LNCaP clone FGC (cell line): ENCODE measurements around the gene TRIM2.

Experiments used
- DNase-seq: peaks from one replicate; pipeline ENCODE4 v3.0.0-alpha.2; 2011; ENCODE audit warnings: low read depth
- H3K4me3 ChIP-seq: 2 replicates; pipeline ENCODE4 v1.5.1; 2011; ENCODE audit warnings: mild to moderate bottlenecking, low read depth, low read length, control low read depth
- CTCF ChIP-seq: IDR thresholded peaks from 2 replicates; pipeline ENCODE4 v1.5.1; 2012; ENCODE audit warnings: mild to moderate bottlenecking; ENCODE audit not compliant: control insufficient read depth, insufficient read depth; ENCODE audit errors: extremely low read depth

Gene TRIM2

DNA sequence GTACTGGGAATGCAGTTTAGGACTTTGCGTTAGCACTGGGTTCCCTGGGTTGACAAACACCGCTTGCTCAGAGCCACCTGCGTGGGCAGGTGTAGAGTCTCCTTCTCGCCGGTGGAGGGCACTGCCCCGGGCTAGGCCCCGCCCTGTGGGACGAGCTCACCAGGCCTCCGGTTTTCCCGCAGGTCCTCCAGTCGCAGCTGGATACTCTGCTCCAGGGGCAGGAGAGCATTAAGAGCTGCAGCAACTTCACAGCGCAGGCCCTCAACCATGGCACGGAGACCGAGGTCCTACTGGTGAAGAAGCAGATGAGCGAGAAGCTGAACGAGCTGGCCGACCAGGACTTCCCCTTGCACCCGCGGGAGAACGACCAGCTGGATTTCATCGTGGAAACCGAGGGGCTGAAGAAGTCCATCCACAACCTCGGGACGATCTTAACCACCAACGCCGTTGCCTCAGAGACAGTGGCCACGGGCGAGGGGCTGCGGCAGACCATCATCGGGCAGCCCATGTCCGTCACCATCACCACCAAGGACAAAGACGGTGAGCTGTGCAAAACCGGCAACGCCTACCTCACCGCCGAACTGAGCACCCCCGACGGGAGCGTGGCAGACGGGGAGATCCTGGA, 91.0 kb downstream of the TRIM2 start:
- TF ChIP-seq CTCF = no peak
- no peak overlapping the region for H3K4me3 ChIP-seq
- no peak for DNase-seq

DNA sequence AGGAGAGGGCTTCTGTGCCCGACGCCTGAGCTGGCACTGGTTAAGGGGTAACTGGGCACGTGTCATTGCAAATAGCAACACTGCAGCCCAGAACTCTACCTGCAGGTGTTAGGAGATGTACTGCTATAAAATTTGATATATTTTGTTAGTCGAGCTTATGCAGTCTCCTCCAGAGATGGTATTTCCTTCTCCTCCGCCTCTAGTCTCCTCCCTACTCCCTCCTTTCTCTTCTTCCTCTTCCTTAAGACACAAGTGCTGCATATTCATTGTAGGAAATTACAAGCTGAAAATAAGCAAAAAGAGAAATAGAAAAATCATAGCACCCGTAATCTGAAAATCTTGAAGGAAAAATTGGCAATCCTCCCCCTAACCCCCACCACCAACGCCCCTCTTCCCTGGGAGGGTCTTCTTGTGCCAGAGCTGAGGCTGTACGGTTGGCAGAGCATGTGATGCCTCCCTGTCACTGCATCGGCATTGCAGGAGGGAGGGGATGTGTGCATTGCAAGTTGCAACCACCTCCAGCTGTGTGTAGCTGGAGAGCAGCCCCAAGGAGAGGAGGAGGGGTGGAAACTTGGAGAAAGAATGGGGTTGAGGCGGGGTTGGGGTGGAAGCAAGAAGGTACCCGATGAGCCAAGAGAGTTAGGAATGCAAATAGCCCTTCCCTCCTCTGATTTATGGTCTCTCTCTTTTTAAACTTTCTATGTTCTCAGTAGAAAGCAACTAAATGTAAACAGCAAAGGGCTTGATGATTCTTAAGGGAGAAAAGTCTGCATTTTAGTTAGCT, 92.0 kb downstream of the TRIM2 start:
- no peak for DNase-seq
- no peak overlapping the region for H3K4me3 ChIP-seq
- no peak for TF ChIP-seq CTCF

DNA sequence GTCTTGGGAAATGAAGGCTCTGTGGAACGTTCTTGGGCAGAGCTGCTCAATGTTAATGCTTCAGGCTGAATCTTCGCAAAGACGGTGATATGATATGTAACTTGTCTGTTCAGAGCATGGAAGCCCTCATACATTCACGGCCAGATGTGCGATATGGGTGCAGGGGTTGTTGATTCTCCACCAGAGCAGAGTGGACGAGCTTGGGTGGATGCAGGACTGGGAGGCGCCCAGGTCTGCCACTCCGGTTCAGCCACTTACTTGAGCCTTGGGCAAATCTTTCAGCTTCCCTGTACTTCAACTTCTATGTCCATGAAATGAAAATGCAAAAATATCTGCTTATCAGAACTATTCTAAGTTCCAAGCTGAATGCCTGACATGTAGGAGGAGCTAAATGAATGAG, 92.9 kb downstream of the TRIM2 start:
- no peak overlapping the region for H3K4me3 ChIP-seq
- no peak for TF ChIP-seq CTCF
- no peak for DNase-seq

GRCh38 chr4:153310793-153311192, 106.5 kb downstream of the TRIM2 start:
- no peak for DNase-seq
- no peak for TF ChIP-seq CTCF
- no peak overlapping the region for H3K4me3 ChIP-seq

- DNase-seq = no peak
- no peak for TF ChIP-seq CTCF
- no peak overlapping the region for H3K4me3 ChIP-seq
Observed at GRCh38 chr4:153314915-153315314, 110.7 kb downstream of the TRIM2 start.

DNA sequence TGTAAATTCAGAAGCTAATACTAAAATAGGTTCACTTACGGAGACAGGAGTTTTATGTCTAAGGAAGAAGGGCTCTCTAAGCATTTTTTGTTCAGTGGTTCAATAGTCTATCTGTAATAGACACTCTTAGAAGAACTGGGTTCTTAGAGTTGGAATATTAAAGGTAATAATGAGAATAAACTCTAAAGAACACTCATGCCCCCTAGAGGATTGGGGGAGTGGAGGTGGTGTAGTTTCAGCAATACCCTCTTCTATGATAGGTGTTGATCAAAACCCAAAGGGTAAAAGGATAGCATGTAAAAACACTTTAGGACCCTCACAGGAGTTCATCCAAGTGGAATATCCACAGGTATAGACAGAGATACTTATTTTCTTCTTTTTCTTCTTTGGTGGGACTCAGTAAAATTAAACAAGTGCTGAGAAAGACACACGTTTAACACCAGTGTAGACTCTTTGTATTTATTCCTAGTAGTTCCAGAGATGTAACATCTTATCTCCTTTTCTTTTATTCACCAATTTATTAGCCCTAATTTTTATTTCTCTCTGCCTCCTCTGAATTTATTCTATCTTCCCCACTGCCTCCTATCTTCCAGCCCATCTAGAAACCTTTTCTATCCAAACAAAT, 114.6 kb downstream of the TRIM2 start:
- TF ChIP-seq CTCF = peak; percentile 82
- H3K4me3 ChIP-seq = no peak overlapping the region
- peak; percentile 40 for DNase-seq

DNA sequence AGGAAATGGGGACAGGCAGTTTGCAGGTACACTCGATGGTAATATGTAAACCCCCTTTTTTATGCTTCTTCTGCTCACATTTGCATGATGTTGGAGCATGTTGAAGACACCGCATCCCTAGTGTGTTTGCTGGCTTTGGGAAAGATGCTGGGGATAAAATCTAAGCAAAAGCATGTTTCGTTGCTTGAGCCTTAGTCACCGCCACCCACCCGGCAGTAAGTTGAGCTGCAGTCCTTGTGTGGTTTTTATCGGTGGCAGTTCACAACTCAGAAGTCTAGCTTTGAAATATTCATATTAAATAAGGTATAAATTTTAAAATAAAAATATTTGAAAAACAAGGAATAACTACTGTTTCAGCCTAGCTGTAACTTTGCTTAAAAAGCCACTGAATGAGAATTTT, 118.5 kb downstream of the TRIM2 start:
- no peak overlapping the region for H3K4me3 ChIP-seq
- TF ChIP-seq CTCF = no peak
- DNase-seq = no peak
